NCI-H748 (cell line): ENCODE measurements around the gene ARHGAP6.

Experiments
- DNase-seq: peaks from one replicate; lab custom pipeline; 2025; ENCODE audit not compliant: unreplicated experiment; lab: John Stamatoyannopoulos, UW

ARHGAP6 gene

GRCh38 chrX:11311706-11312105 lies 354.0 kb downstream of the ARHGAP6 start:
- DNase-seq = no peak

- DNase-seq = no peak
These were observed 356.5 kb downstream of the ARHGAP6 start for GRCh38 chrX:11309220-11309619.

GRCh38 chrX:11305641-11306040 lies 360.1 kb downstream of the ARHGAP6 start:
- no peak for DNase-seq

GRCh38 chrX:11304829-11305228 lies 360.9 kb downstream of the ARHGAP6 start:
- no peak for DNase-seq

GRCh38 chrX:11298600-11298999 lies 367.1 kb downstream of the ARHGAP6 start:
- no peak for DNase-seq

- DNase-seq = peak; percentile 88
These were observed 369.7 kb downstream of the ARHGAP6 start for GRCh38 chrX:11296051-11296450.

GRCh38 chrX:11293113-11293512 lies 372.6 kb downstream of the ARHGAP6 start, which contains the start of gene AMELX:
Gene AMELX, plus strand, starts transcription at chrX:11293413. Its CDS starts 1,376 bp downstream, at chrX:11294789.
- no peak for DNase-seq

- DNase-seq = no peak
These were observed 375.2 kb downstream of the ARHGAP6 start for GRCh38 chrX:11290416-11291102.

GRCh38 chrX:11287505-11287904 lies 378.2 kb downstream of the ARHGAP6 start:
- no peak for DNase-seq

- DNase-seq = no peak
These were observed 380.1 kb downstream of the ARHGAP6 start for GRCh38 chrX:11285651-11286050.

- DNase-seq = no peak
These were observed 383.7 kb downstream of the ARHGAP6 start for GRCh38 chrX:11282043-11282442.

- no peak for DNase-seq
These were observed 392.2 kb downstream of the ARHGAP6 start for GRCh38 chrX:11273544-11273943.

- DNase-seq = no peak
These were observed 392.9 kb downstream of the ARHGAP6 start for GRCh38 chrX:11272863-11273262.

GRCh38 chrX:11272290-11272689 lies 393.4 kb downstream of the ARHGAP6 start:
- DNase-seq = no peak

GRCh38 chrX:11269996-11270395 lies 395.7 kb downstream of the ARHGAP6 start:
- DNase-seq = no peak

- no peak for DNase-seq
These were observed 396.7 kb downstream of the ARHGAP6 start for GRCh38 chrX:11269006-11269405.

- DNase-seq = no peak
These were observed 398.3 kb downstream of the ARHGAP6 start for GRCh38 chrX:11267425-11267824.

- no peak for DNase-seq
These were observed 399.1 kb downstream of the ARHGAP6 start for GRCh38 chrX:11266573-11267003.

GRCh38 chrX:11265352-11265751 lies 400.4 kb downstream of the ARHGAP6 start:
- no peak for DNase-seq

GRCh38 chrX:11264925-11265324 lies 400.8 kb downstream of the ARHGAP6 start:
- DNase-seq = no peak

- no peak for DNase-seq
These were observed 404.5 kb downstream of the ARHGAP6 start for GRCh38 chrX:11261260-11261659.

GRCh38 chrX:11259437-11259836 lies 406.3 kb downstream of the ARHGAP6 start:
- no peak for DNase-seq

GRCh38 chrX:11257711-11258110 lies 408.0 kb downstream of the ARHGAP6 start:
- no peak for DNase-seq
